Measurements from ENCODE around the gene NLRP3.
"Not testable (repeated sequence)": the region's sequence is repeated elsewhere in the genome, so short reads cannot be mapped to it uniquely, and the experiment has no call there.

NLRP3 gene

GRCh38 chr1:247392088-247392487 is 23.9 kb upstream of the NLRP3 start:
- no peak for DNase-seq

- not testable (repeated sequence) for DNase-seq
Measured at GRCh38 chr1:247395075-247395474, 20.9 kb upstream of the NLRP3 start.

GRCh38 chr1:247400685-247401084 is 15.3 kb upstream of the NLRP3 start:
- no peak for DNase-seq

- DNase-seq: no peak
Measured at GRCh38 chr1:247401310-247402119, 14.5 kb upstream of the NLRP3 start.

GRCh38 chr1:247402120-247402675 is 13.8 kb upstream of the NLRP3 start:
- no peak for DNase-seq

- no peak for DNase-seq
Measured at GRCh38 chr1:247406014-247406656, 9.8 kb upstream of the NLRP3 start.

- DNase-seq: no peak
Measured at GRCh38 chr1:247407180-247407616, 8.8 kb upstream of the NLRP3 start.

- no peak for DNase-seq
Measured at GRCh38 chr1:247408100-247408499, 7.9 kb upstream of the NLRP3 start.

GRCh38 chr1:247409869-247410544 is 6.0 kb upstream of the NLRP3 start:
- no peak for DNase-seq

- no peak for DNase-seq
Measured at GRCh38 chr1:247411621-247412327, 4.2 kb upstream of the NLRP3 start.

GRCh38 chr1:247417831-247418230 is 1.9 kb downstream of the NLRP3 start:
- DNase-seq: no peak

- DNase-seq: no peak
Measured at GRCh38 chr1:247419336-247419735, 3.4 kb downstream of the NLRP3 start.

GRCh38 chr1:247421074-247421473 is 5.1 kb downstream of the NLRP3 start:
- no peak for DNase-seq

- no peak for DNase-seq
Measured at GRCh38 chr1:247429496-247429895, 13.5 kb downstream of the NLRP3 start.

GRCh38 chr1:247430434-247430833 is 14.5 kb downstream of the NLRP3 start:
- DNase-seq: no peak

GRCh38 chr1:247431643-247432042 is 15.7 kb downstream of the NLRP3 start:
- no peak for DNase-seq

GRCh38 chr1:247434005-247434404 is 18.0 kb downstream of the NLRP3 start:
- no peak for DNase-seq

GRCh38 chr1:247435030-247435758 is 19.2 kb downstream of the NLRP3 start:
- DNase-seq: no peak

GRCh38 chr1:247435759-247436147 is 19.8 kb downstream of the NLRP3 start:
- DNase-seq: no peak

GRCh38 chr1:247437551-247438505 is 21.9 kb downstream of the NLRP3 start:
- DNase-seq: no peak
